Suprapubic skin (tissue), 3 donors: Measurements from ENCODE around the gene NTSR1.

Experiments
- POLR2A ChIP-seq, 2 donors: fragments of 450-650 bp; IDR thresholded peaks; one replicate each; pipeline ENCODE4 v1.6.1; 2017; ENCODE audit warnings: antibody characterized with exemption in 2 of 2, mild to moderate bottlenecking in 2 of 2, moderate library complexity in 2 of 2
- TF ChIP-seq, protein P1 (sequence below), 2 donors: fragments of 200-600 bp in 1 of 2; fragments of 450-650 bp in 1 of 2; sonication (generic) in 1 of 2; IDR thresholded peaks; one replicate each; pipeline ENCODE4 v1.5.1; 2016 to 2019; ENCODE audit warnings: antibody characterized with exemption in 2 of 2, mild to moderate bottlenecking in 1 of 2, moderate library complexity in 1 of 2

DNA sequence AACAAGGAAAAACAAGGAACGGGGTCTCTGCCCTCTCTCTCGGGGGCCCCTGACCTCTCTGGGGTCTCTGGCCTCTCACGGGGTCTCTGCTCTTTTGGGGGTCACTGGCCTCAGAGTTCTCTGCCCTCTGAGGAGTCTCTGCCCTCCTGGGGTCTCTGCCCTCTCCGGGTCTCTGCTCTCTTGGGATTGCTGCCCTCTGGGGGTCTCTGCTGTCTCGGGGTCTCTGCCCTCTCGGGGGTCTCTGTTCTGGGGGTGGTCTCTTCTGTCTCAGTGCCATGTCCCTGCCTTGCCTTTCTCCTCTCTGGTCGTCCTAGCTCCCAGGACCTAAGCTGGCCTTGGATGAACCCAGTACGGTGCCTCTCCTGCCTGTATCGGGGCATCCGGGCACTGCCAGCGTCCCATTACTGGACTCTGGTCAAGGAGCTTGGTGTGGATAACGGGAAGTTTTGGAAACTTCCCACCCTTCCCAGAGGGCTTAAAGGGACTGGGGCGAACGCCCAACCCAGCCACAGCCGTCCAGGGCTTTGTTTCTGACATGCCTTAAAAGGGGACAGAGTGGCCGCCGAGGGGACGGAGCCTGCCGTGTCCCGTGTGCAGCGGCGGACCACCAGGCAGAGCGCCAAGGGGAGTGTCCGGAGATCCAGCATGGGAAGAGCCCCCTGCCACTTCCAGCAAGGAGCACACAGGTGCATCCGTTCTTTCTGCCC lies 62.9 kb downstream of the NTSR1 start:
- TF ChIP-seq POLR2A (IDR thresholded peaks at IDR 0.05): no peak
- TF ChIP-seq, protein P1, sequence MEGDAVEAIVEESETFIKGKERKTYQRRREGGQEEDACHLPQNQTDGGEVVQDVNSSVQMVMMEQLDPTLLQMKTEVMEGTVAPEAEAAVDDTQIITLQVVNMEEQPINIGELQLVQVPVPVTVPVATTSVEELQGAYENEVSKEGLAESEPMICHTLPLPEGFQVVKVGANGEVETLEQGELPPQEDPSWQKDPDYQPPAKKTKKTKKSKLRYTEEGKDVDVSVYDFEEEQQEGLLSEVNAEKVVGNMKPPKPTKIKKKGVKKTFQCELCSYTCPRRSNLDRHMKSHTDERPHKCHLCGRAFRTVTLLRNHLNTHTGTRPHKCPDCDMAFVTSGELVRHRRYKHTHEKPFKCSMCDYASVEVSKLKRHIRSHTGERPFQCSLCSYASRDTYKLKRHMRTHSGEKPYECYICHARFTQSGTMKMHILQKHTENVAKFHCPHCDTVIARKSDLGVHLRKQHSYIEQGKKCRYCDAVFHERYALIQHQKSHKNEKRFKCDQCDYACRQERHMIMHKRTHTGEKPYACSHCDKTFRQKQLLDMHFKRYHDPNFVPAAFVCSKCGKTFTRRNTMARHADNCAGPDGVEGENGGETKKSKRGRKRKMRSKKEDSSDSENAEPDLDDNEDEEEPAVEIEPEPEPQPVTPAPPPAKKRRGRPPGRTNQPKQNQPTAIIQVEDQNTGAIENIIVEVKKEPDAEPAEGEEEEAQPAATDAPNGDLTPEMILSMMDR (IDR thresholded peaks at IDR 0.05): no peak
